Glomerular visceral epithelial cell (primary cell): ENCODE data around the gene CALML3.

Source experiments
- DNase-seq: peaks from one replicate; pipeline ENCODE4 v3.0.0-alpha.2; 2016; ENCODE audit errors: extremely low spot score

Gene CALML3

DNA sequence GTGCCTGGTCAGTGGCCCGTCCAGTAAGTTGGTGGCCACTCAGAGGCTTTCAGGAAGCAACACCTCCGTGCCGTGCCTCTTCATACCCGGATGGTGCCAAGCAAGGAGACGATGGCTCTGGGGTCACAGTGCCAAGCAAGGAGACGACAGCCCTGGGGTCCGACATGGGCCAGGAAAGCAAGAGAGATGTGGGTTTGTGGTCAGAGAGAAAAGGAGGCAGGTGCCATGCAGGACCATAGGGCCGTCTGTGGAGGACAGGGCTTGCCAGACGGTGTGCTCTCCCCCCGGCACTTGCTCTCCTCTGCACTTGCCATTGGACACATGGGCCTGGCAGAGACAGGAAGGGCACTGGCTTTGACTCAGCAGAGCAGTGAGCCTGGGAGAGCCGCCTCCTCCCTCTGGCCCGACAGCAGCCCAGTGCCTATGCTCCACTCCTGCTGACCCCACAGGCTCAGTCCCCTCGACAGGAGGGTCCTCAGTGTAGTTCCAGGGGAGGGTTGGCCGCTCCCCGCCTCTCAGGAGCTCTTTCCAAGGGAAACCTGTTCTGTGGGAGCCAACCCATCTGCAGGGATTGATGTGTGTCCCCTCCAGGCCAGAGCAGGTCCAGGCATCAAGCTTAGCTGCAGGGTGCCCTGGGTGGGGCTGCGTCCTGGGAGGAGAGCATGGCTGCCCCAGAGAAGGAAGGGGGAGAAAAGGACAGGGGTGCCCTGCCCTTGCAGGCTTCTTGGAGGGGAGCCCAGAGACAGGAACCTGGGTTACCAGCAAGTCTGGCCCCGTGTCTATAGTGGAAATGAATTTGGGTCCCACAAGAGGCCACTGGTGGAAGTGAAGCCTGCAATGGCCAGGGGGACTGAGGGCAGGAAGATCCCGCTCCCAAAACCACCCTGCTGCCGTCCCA is 17.8 kb upstream of the CALML3 start:
- DNase-seq: no peak

DNA sequence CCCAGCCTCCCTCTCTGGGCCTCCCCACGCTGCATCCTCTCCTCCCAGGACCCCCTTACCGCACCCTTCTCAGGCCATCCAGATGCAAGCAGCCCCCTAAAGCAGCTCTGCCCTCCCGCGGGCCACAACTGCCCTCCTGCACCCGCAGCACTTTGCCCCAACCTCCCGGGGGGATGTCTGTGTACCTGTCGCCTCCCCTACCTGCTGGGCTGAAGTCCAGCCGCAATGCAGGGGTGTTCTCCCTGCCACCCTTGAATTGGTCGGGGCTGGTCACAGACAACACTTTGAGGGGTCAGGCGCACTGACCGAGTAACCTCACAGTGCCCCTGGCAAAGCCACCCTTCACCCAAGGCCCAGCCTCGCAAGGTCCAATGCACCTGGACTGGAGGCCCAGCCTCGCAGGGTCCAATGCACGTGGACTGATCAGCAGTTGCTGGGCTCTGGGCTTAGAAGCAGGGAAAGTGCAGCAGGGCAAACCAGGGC is 17.1 kb upstream of the CALML3 start:
- no peak for DNase-seq

- no peak for DNase-seq
Measured at GRCh38 chr10:5508161-5508604, 16.6 kb upstream of the CALML3 start.

DNA sequence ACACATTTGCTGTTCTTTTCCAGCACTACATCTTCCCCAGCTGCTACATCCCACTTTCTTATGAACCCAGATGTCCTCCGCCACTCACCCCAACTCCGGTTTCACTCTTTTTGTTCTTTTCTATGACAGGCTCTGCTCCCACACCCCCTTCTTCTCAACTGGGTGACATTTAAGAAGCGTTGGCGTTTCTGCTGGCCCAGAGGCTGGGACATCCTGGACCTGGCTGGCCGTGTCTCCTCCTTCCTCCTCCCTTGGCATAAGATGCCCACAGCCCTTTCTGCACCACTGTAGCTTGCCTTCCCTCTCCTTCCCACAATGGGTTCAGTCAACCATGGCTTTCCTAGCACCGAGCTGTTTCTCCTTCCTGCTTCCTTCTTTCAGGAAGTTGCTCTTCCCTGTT is 16.0 kb upstream of the CALML3 start:
- DNase-seq: no peak

GRCh38 chr10:5509236-5509635 is 15.5 kb upstream of the CALML3 start:
- DNase-seq: no peak

- DNase-seq: no peak
Measured at GRCh38 chr10:5509691-5510090, 15.1 kb upstream of the CALML3 start.

DNA sequence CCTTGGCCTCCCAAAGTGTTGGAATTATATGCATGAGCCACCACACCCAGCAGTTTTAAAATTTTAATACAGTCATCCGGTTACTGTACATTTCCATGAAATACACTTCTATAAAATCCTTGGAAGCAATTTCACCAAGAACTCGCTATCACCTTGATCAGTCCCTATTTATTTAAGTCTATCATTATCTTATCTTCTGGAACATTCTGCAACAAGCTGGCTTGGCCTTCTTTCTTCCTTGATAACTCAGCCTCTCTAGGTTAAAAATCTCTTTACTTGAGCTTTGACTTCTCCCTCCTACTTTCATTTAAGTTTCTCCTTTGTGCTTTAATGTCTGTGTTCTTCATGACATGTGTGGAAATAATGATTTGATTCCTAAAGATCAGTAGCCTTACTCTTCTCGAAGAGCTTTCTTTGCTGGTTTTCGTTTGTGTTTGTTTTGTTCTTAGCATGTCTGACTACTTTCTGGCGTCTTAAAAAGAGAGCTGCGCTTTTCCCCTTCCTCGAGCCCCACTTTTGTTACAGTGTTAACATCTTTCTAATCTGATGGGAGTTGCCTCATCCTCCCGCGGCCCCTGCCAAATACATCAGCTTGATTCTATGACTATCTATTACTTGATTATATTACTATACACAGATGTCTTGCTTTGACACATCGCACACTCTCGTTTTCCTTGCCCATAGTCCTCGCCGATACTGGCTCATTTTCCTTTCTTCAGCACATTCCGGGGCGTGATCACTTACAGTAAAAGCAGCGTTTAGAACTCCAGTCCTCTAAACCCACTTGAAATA is 14.3 kb upstream of the CALML3 start:
- no peak for DNase-seq

- no peak for DNase-seq
Measured at GRCh38 chr10:5511231-5511884, 13.4 kb upstream of the CALML3 start.

- DNase-seq: no peak
Measured at GRCh38 chr10:5511885-5512280, 12.9 kb upstream of the CALML3 start.

DNA sequence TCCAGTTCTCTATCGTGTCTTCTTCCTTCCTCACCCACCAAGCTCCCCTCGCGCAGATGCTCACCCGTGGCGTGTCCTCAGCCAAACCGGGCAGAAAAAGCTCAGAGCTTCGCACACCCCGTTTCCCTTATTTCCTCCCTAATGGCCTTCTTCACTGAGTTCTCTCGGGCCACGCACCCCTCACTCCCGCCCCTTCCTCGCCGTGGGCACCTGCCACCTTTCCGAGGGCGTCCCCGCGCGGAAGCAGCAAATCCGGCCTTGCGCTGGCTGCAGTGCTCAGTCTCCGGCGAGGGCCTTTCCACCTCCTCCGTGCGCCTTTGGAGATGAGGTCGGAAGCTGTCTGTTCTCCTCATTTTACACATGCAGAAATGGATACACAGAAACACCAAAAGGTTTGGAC is 12.4 kb upstream of the CALML3 start:
- DNase-seq: no peak

DNA sequence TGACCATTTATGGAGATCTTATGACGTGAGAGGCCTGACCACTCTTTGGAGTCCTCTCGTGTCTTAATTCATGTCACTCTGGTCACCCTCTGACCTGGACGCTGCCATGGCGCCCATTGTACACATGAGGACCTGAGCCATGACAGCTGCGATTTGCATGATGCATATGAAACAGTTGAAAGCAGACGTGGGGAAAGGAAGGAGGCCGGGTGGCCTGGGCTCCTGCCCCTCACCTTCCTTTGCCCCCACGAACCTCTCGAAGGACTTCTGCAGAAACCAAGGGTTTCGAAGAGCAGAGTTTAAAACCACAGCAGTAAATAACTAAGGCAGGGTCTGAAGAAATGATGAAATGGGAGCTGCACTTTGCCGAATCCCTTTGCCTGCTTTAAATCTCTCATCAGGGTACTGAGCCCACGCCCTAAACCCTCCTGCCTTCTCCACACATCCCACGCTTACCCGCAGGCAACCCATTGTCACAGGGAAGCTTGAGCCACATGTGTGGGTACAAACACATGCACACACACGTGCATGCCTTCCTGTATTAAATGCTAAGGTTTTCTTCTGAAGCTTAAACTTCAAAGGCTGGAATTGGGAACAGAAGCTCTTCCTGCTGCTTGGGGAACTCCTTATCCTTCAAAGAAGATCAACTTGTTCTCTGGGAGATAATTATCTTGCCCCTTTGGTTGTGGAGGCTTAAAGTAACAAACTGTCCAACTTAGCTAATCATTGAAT is 11.7 kb upstream of the CALML3 start:
- no peak for DNase-seq

- DNase-seq: no peak
Measured at GRCh38 chr10:5514226-5514850, 10.4 kb upstream of the CALML3 start.

GRCh38 chr10:5515948-5516761 is 8.6 kb upstream of the CALML3 start:
- no peak for DNase-seq

DNA sequence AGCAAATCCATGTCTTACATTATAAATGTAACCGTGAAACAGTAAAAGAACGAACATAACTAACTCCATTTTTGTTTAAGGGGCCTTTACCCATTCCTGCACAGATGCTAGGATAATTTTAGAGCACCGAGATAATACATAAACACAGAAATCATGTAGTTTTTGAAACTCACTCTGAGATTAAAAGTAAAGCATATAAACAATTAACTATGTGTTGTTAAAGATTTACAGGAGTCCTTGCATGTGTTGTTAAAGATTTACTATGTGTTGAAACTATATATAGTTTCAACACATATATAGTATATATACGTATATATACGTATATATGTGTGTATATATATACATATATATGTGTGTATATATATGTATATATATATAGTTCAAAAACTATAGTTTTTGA is 7.2 kb upstream of the CALML3 start:
- no peak for DNase-seq

DNA sequence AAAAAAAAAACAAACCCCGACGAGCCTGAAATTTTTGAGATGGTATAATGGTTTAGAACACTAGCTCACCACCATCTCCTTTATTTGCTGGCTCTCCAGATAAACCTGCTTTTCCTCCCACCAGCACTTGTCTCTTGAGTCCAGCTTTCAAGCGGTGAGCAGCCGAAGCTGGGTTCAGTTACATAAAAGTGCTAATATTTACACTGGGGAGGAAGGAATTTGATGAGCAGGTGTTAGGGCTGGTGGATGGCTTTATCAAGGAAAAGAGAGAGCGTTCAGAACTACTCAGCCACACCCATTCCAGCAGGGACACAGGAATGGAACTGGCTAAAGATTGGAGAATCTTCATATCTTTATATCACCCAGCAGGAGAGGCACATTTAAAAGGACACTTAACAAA is 6.6 kb upstream of the CALML3 start:
- DNase-seq: no peak

DNA sequence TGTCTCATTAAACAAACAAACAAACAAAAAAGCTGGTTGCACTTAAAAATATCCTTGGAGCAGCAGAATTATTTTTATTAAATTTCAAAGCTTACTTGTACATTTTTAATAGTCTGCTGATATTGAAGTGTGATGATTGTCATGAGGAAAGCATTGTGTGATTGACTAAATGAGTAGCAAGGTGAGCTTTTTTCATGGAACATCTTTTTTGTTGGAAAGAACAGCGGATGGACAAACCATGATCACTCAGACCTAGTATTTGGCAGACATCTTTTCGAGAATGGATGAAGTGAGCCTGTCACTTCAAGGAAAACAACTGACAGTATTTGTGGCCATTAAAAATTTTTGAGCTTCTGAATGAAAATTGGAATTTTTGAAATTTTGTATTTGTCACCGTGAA is 5.7 kb upstream of the CALML3 start:
- no peak for DNase-seq

DNA sequence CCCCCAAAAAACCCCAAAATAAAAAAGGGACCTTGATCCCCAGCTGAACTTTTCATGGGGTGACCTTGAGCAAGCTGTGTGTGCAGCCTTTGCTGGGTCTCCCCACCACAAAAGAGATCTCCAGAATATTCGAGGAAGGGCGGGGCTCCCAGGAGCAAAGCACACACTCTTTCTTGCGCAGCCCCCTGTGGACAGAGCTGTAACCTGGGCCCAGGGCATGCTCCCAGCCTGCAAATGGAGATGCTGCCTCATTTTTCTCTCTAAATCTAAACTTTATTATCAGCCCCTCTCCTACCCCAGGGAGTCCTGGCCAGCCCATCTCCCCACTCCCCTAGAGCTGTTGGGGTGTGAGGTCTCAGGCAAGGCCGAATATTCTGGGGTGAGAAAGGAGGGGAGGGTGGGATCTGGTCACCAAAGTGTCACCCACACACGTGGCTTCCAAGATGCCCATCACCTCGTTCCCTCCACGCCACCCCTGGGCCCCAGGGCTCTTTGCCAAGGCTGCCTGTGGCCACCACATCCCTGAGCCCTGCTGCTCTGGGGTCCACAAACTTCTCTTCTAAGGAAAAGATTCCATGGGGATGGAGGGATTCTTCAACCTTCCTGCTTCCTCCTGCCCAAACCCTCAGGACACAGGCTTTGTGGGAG is 1.7 kb upstream of the CALML3 start:
- no peak for DNase-seq

GRCh38 chr10:5523796-5524574 is 776 bp upstream of the CALML3 start:
- no peak for DNase-seq
